HCT116 (cell line): Measurements from ENCODE around the gene CAMKMT. TPM values are rescaled to one million over a fixed set of nuclear protein-coding genes. Genes with fewer than 3 reads are reported as not detected.

Experiments
- ATAC-seq: fragments of 200-7000 bp; cut with Tn5 transposase; 2 replicates; pipeline ENCODE4 v1.9.1; 2020; ENCODE audit warnings: mild to moderate bottlenecking, moderate library complexity
- BruUV-seq: library from RNA; stranded (reverse); fragments of 400-500 nt; replicated peaks from 2 replicates; lab custom pipeline; 2021; lab: Mats Ljungman, UMichigan
- CTCF ChIA-PET: fragments of 300-600 bp; sonication (Branson Sonifier 250); formaldehyde crosslinking; loops from one replicate; lab custom pipeline; 2021; ENCODE audit warnings: antibody characterized with exemption; lab: Charles Lee
- POLR2A ChIA-PET: fragments of 300-600, 350-600 bp; sonication (Branson Sonifier 250); formaldehyde crosslinking; loops from one replicate; lab custom pipeline; 2021; ENCODE audit warnings: antibody characterized with exemption; lab: Charles Lee
- RAD21 ChIA-PET, 2 experiments: fragments of 300-600 bp; sonication (Branson Sonifier 250); formaldehyde crosslinking; loops; one replicate each; lab custom pipeline; 2023; ENCODE audit warnings: low total read pairs in 2 of 2; ENCODE audit not compliant: uncharacterized antibody in 2 of 2, unreplicated experiment in 2 of 2, low non-redundant PET in 1 of 2; lab: Charles Lee
- DNase-seq: peaks from one replicate; pipeline ENCODE4 v3.0.0-alpha.2; 2010; ENCODE audit warnings: low read depth, low spot score
- H2AFZ ChIP-seq: fragments of 200-600 bp; shearing (Covaris generic), sonication (generic); 2 replicates; pipeline ENCODE4 v1.6.1; 2017; ENCODE audit warnings: low read depth, mixed run types, mixed read lengths, antibody characterized with exemption, low read length; ENCODE audit not compliant: poor library complexity, severe bottlenecking
- H3K27ac ChIP-seq: 2 replicates; pipeline ENCODE4 v1.5.1; 2012; ENCODE audit warnings: low read depth, low read length
- H3K27me3 ChIP-seq: fragments of 200-600 bp; sonication (generic); 2 replicates; pipeline ENCODE4 v1.6.1; 2016; ENCODE audit warnings: mixed run types, low read length, mixed read lengths; ENCODE audit not compliant: insufficient read depth
- H3K36me3 ChIP-seq, 2 experiments: fragments of 200-500 bp in 1 of 2; fragments of 200-600 bp in 1 of 2; sonication (Bioruptor generic) in 1 of 2; sonication (generic) in 1 of 2; 2 replicates each; pipeline versions ENCODE4 v1.5.1 to v1.6.1; 2014 to 2016; ENCODE audit warnings: low read length in 2 of 2, inconsistent platforms in 1 of 2, mixed read lengths in 1 of 2, mixed run types in 1 of 2; ENCODE audit not compliant: insufficient read depth in 2 of 2, control insufficient read depth in 1 of 2
- H3K4me1 ChIP-seq, 2 experiments: fragments of 200-600 bp in 1 of 2; sonication (generic) in 1 of 2; 2 replicates each; pipeline versions ENCODE4 v1.5.1 to v1.6.1; 2012 to 2017; ENCODE audit warnings: low read length in 2 of 2, inconsistent platforms in 1 of 2, mild to moderate bottlenecking in 1 of 2, mixed read lengths in 1 of 2, mixed run types in 1 of 2, moderate library complexity in 1 of 2; ENCODE audit not compliant: insufficient read depth in 2 of 2, control insufficient read depth in 1 of 2
- H3K4me2 ChIP-seq: fragments of 200-600 bp; sonication (generic); 2 replicates; pipeline ENCODE4 v1.6.1; 2017; ENCODE audit warnings: mixed run types, low read length, mixed read lengths
- H3K4me3 ChIP-seq, 2 experiments: fragments of 200-600 bp in 1 of 2; sonication (generic) in 1 of 2; replicated peaks in 1 of 2; 2 replicates each; pipeline ENCODE4 v1.5.1; 2011 to 2016; ENCODE audit warnings: low read length in 2 of 2, control low read depth in 1 of 2, low read depth in 1 of 2, mild to moderate bottlenecking in 1 of 2, mixed read lengths in 1 of 2, mixed run types in 1 of 2
- H3K79me2 ChIP-seq: fragments of 200-600 bp; sonication (generic); 2 replicates; pipeline ENCODE4 v1.6.1; 2017; ENCODE audit warnings: mild to moderate bottlenecking, mixed run types, low read length, moderate library complexity, mixed read lengths; ENCODE audit not compliant: insufficient read depth
- H3K9ac ChIP-seq: fragments of 200-600 bp; sonication (generic); 2 replicates; pipeline ENCODE4 v1.6.1; 2016; ENCODE audit warnings: low read length, mixed read lengths
- H3K9me2 ChIP-seq: fragments of 200-600 bp; sonication (generic), shearing (Covaris generic); 2 replicates; pipeline ENCODE4 v1.6.1; 2017; ENCODE audit warnings: mixed run types, mild to moderate bottlenecking, moderate library complexity; ENCODE audit not compliant: insufficient read depth
- H3K9me3 ChIP-seq, 2 experiments: fragments of 200-500 bp in 1 of 2; fragments of 200-600 bp in 1 of 2; sonication (Bioruptor generic) in 1 of 2; sonication (generic) in 1 of 2; 2 replicates each; pipeline ENCODE4 v1.6.1; 2014 to 2017; ENCODE audit warnings: low read length in 2 of 2, mixed read lengths in 2 of 2, inconsistent platforms in 1 of 2, low read depth in 1 of 2, mild to moderate bottlenecking in 1 of 2, mixed run types in 1 of 2, moderate library complexity in 1 of 2; ENCODE audit not compliant: control insufficient read depth in 1 of 2, insufficient read depth in 1 of 2
- H4K20me1 ChIP-seq: fragments of 200-600 bp; sonication (generic), shearing (Covaris generic); 2 replicates; pipeline ENCODE4 v1.6.1; 2017; ENCODE audit warnings: mixed run types, mild to moderate bottlenecking, moderate library complexity; ENCODE audit not compliant: insufficient read depth
- CEBPB ChIP-seq: IDR thresholded peaks from 2 replicates; pipeline ENCODE4 v1.6.1; 2012; ENCODE audit warnings: low read depth
- EGR1 ChIP-seq: IDR thresholded peaks from 2 replicates; pipeline ENCODE4 v1.6.1; 2012; ENCODE audit warnings: low read depth
- EZH2 ChIP-seq: fragments of 200-600 bp; sonication (generic); IDR thresholded peaks from 2 replicates; pipeline ENCODE4 v1.6.1; 2017; ENCODE audit warnings: antibody characterized with exemption, mixed run types
- SIN3A ChIP-seq: IDR thresholded peaks from 2 replicates; pipeline ENCODE4 v1.6.1; 2012; ENCODE audit warnings: low read depth
- SP1 ChIP-seq: IDR thresholded peaks from 2 replicates; pipeline ENCODE4 v1.6.1; 2012; ENCODE audit warnings: low read depth
- SRF ChIP-seq: IDR thresholded peaks from 2 replicates; pipeline ENCODE4 v1.6.1; 2012; ENCODE audit warnings: low read depth
- intact Hi-C: fragments of 100-400 bp; cut with micrococcal nuclease; formaldehyde crosslinking; loops from 2 replicates; pipeline ENCODE4 v1.10.0; 2022
- total RNA-seq: library from RNA; stranded (reverse); gene quantifications from one replicate; pipeline ENCODE4 v1.2.1, GENCODE V29; 2021; ENCODE audit not compliant: unreplicated experiment

The CAMKMT gene
- total RNA-seq, 1 experiment from 2014 or later = 10.6 TPM

DNA sequence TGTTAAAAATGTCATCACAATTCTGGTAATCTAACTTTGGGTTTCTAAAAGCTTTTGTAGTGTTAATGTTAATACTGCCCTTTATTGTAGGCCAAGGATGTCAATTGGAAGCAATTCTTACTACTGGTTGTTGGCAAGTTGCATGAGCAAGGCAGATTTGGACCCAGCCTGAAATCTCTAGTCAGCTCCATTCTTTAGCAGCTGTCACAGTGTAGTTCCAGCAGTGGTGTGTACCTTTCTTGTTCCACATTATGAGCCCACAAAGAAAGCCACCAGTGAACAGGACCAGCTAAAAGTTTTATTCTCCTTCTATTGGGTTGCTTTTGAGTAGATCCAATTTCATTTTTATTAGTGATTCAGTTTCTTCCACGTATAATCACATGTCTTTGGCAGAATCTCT, 133.8 kb downstream of the CAMKMT start:
- Histone ChIP-seq H3K9ac (no peak overlapping the region), H3K79me2 (no peaks in the 10 kb centered on the region), H3K27ac (no peak overlapping the region), H3K4me3 (no peak overlapping the region), H3K9me3 (no peaks in the 10 kb centered on the region), H3K4me1 (peaks cover 0 to under 1% of the 10 kb centered on the region in 2 experiments; a peak in 2 of 4 replicates), H3K9me2 (no peaks in the 10 kb centered on the region), H2AFZ (no peak overlapping the region), H4K20me1 (no peaks in the 10 kb centered on the region), H3K27me3 (no peaks in the 10 kb centered on the region), H3K4me2 (no peak overlapping the region), H3K36me3 (no peaks in the 10 kb centered on the region)
- intact Hi-C loops = no loop called here
- no peak for TF ChIP-seq EGR1
- TF ChIP-seq SRF = no peak
- no TSS peak for BruUV-seq
- ChIA-PET RAD21 (no interaction called here), POLR2A (no interaction called here), CTCF (interaction anchor here (1.6 kb wide), 1 partner anchor 16 kb away, joined by 5 read pairs; no protein-coding TSS in a partner anchor)
- DNase-seq = no peak
- no peak for ATAC-seq

DNA sequence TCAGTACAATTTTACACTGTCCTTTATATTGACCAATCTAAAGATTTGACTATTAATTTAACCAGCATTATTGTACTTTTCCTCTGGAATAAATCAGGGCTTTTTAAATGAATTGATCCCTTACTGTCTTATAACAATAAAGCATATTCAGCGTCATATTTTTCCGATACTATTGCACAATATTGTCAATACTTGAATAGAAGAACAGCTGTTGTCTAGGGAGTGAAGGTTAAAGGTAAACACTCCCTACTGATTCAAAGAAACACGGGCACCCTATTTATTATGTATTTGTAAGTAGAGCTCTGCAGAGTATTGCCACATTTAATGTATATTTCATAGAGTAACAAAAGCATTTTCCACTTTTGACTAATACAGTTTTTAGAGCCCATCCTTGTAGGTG, 134.4 kb downstream of the CAMKMT start:
- Histone ChIP-seq H3K9me2 (no peaks in the 10 kb centered on the region), H3K36me3 (no peaks in the 10 kb centered on the region), H3K27me3 (no peaks in the 10 kb centered on the region), H2AFZ (no peak overlapping the region), H3K9ac (no peak overlapping the region), H3K9me3 (no peaks in the 10 kb centered on the region), H3K4me1 (peaks cover 0 to 4% of the 10 kb centered on the region in 2 experiments; a peak in 2 of 4 replicates), H3K4me2 (no peak overlapping the region), H3K4me3 (no peak overlapping the region), H4K20me1 (no peaks in the 10 kb centered on the region), H3K79me2 (no peaks in the 10 kb centered on the region), H3K27ac (no peak overlapping the region)
- intact Hi-C loops = no loop called here
- ChIA-PET CTCF (no interaction called here), RAD21 (no interaction called here), POLR2A (no interaction called here)
- no TSS peak for BruUV-seq
- ATAC-seq (no peak), DNase-seq (no peak)
- TF ChIP-seq EZH2 (no peak), SIN3A (no peak), CEBPB (no peak), SP1 (no peak)
